ENCODE results near the gene RNH1.
"Not testable (repeated sequence)": the region's sequence is repeated elsewhere in the genome, so short reads cannot be mapped to it uniquely, and the experiment has no call there.

The RNH1 gene

GRCh38 chr11:476416-476815 is 30.6 kb downstream of the RNH1 start:
- DNase-seq (ENCODE audit: low read depth) = no peak

- DNase-seq (ENCODE audit: low read depth) = no peak
Measured at GRCh38 chr11:475941-476340, 31.1 kb downstream of the RNH1 start.

GRCh38 chr11:474914-475506 is 32.0 kb downstream of the RNH1 start:
- DNase-seq (ENCODE audit: low read depth) = no peak

GRCh38 chr11:473962-474785 is 32.9 kb downstream of the RNH1 start:
- DNase-seq (ENCODE audit: low read depth) = no peak

GRCh38 chr11:473415-473814 is 33.6 kb downstream of the RNH1 start:
- no peak for DNase-seq (ENCODE audit: low read depth)

GRCh38 chr11:472816-473215 is 34.2 kb downstream of the RNH1 start:
- no peak for DNase-seq (ENCODE audit: low read depth)

GRCh38 chr11:472272-472671 is 34.8 kb downstream of the RNH1 start:
- DNase-seq (ENCODE audit: low read depth) = no peak

- no peak for DNase-seq (ENCODE audit: low read depth)
Measured at GRCh38 chr11:471468-472145, 35.4 kb downstream of the RNH1 start.

GRCh38 chr11:469684-470560 is 37.1 kb downstream of the RNH1 start:
- peak; percentile 44 for DNase-seq (ENCODE audit: low read depth)

GRCh38 chr11:469026-469683 is 37.9 kb downstream of the RNH1 start:
- DNase-seq (ENCODE audit: low read depth) = not testable (repeated sequence)

- no peak for DNase-seq (ENCODE audit: low read depth)
Measured at GRCh38 chr11:468493-468892, 38.5 kb downstream of the RNH1 start.

GRCh38 chr11:468036-468435 is 39.0 kb downstream of the RNH1 start:
- DNase-seq (ENCODE audit: low read depth) = no peak

- no peak for DNase-seq (ENCODE audit: low read depth)
Measured at GRCh38 chr11:465896-466530, 41.0 kb downstream of the RNH1 start.

GRCh38 chr11:464316-464715 is 42.7 kb downstream of the RNH1 start:
- DNase-seq (ENCODE audit: low read depth) = no peak

- DNase-seq (ENCODE audit: low read depth) = no peak
Measured at GRCh38 chr11:462107-462890, 44.7 kb downstream of the RNH1 start.

GRCh38 chr11:461626-462025 is 45.4 kb downstream of the RNH1 start:
- DNase-seq (ENCODE audit: low read depth) = no peak

- DNase-seq (ENCODE audit: low read depth) = no peak
Measured at GRCh38 chr11:460331-461199, 46.5 kb downstream of the RNH1 start.

GRCh38 chr11:459511-460220 is 47.4 kb downstream of the RNH1 start:
- no peak for DNase-seq (ENCODE audit: low read depth)
